Neuronal stem cell (in vitro differentiated cells): ENCODE data around the gene SGMS2.

Source experiments
- DNase-seq: peaks from one replicate; pipeline ENCODE4 v3.0.0-alpha.2; 2013; ENCODE audit warnings: low spot score
- H2AFZ ChIP-seq: one replicate; pipeline ENCODE4 v1.6.1; 2013; ENCODE audit warnings: mild to moderate bottlenecking, low read length, inconsistent platforms
- H2AK5ac ChIP-seq: 2 replicates; pipeline ENCODE4 v1.6.1; 2013; ENCODE audit warnings: low read depth, mild to moderate bottlenecking, inconsistent platforms, low read length, moderate library complexity, mixed read lengths
- H2BK120ac ChIP-seq: 2 replicates; pipeline ENCODE4 v1.6.1; 2013; ENCODE audit warnings: low read depth, mild to moderate bottlenecking, inconsistent platforms, low read length, moderate library complexity, mixed read lengths
- H2BK12ac ChIP-seq: one replicate; pipeline ENCODE4 v1.6.1; 2013; ENCODE audit warnings: low read length, inconsistent platforms
- H2BK15ac ChIP-seq: 2 replicates; pipeline ENCODE4 v1.6.1; 2013; ENCODE audit warnings: mild to moderate bottlenecking, low read length, inconsistent platforms, mixed read lengths
- H2BK5ac ChIP-seq: one replicate; pipeline ENCODE4 v1.6.1; 2013; ENCODE audit warnings: inconsistent platforms, mild to moderate bottlenecking, low read length, moderate library complexity
- H3K14ac ChIP-seq: one replicate; pipeline ENCODE4 v1.6.1; 2013; ENCODE audit warnings: low read length, inconsistent platforms
- H3K18ac ChIP-seq: 2 replicates; pipeline ENCODE4 v1.6.1; 2013; ENCODE audit warnings: low read length, inconsistent platforms
- H3K23ac ChIP-seq: 2 replicates; pipeline ENCODE4 v1.6.1; 2013; ENCODE audit warnings: low read depth, mild to moderate bottlenecking, mixed read lengths, low read length, inconsistent platforms; ENCODE audit not compliant: poor library complexity
- H3K27ac ChIP-seq: replicated peaks from 3 replicates; pipeline ENCODE4 v1.5.1; 2013; ENCODE audit warnings: low read length, inconsistent platforms
- H3K27me3 ChIP-seq, 3 experiments: 2 replicates each; pipeline ENCODE4 v1.6.1; 2013; ENCODE audit warnings: low read length in 3 of 3, mild to moderate bottlenecking in 2 of 3, inconsistent platforms in 1 of 3, low read depth in 1 of 3, mixed read lengths in 1 of 3, moderate library complexity in 1 of 3; ENCODE audit not compliant: control insufficient read depth in 3 of 3, insufficient read depth in 3 of 3
- H3K36me3 ChIP-seq, 2 donors: replicated peaks in 1 of 2; 2 replicates each; pipeline ENCODE4 v1.6.1; 2013; ENCODE audit warnings: low read length in 2 of 2; ENCODE audit not compliant: control insufficient read depth in 2 of 2, insufficient read depth in 2 of 2
- H3K4ac ChIP-seq: 2 replicates; pipeline ENCODE4 v1.6.1; 2013; ENCODE audit warnings: inconsistent platforms, mild to moderate bottlenecking, low read length, moderate library complexity
- H3K4me1 ChIP-seq, 2 donors: 1 replicate in 1 of 2; 2 replicates in 1 of 2; pipeline ENCODE4 v1.6.1; 2013; ENCODE audit warnings: low read length in 2 of 2, low read depth in 1 of 2; ENCODE audit not compliant: control insufficient read depth in 2 of 2, insufficient read depth in 1 of 2
- H3K4me2 ChIP-seq: one replicate; pipeline ENCODE4 v1.6.1; 2013; ENCODE audit warnings: mild to moderate bottlenecking, low read length, inconsistent platforms; ENCODE audit not compliant: insufficient read depth, poor library complexity, severe bottlenecking
- H3K4me3 ChIP-seq, 2 donors: 2 replicates each; pipeline ENCODE4 v1.5.1; 2013; ENCODE audit warnings: low read length in 2 of 2, mild to moderate bottlenecking in 2 of 2, inconsistent platforms in 1 of 2, moderate library complexity in 1 of 2
- H3K79me1 ChIP-seq: one replicate; pipeline ENCODE4 v1.6.1; 2013; ENCODE audit warnings: low read depth, mild to moderate bottlenecking, inconsistent platforms, low read length, moderate library complexity
- H3K9ac ChIP-seq: one replicate; pipeline ENCODE4 v1.6.1; 2013; ENCODE audit warnings: mild to moderate bottlenecking, low read depth, low read length, inconsistent platforms; ENCODE audit not compliant: poor library complexity
- H3K9me3 ChIP-seq, 2 donors: replicated peaks in 1 of 2; 2 replicates each; pipeline versions ENCODE3 to v1.6.1; 2013; ENCODE audit warnings: low read length in 2 of 2, mild to moderate bottlenecking in 2 of 2, inconsistent platforms in 1 of 2, low read depth in 1 of 2, mixed read lengths in 1 of 2, moderate library complexity in 1 of 2; ENCODE audit not compliant: control insufficient read depth in 2 of 2, insufficient read depth in 1 of 2
- H4K8ac ChIP-seq: one replicate; pipeline ENCODE4 v1.6.1; 2013; ENCODE audit warnings: low read depth, mild to moderate bottlenecking, inconsistent platforms, low read length, moderate library complexity
- H4K91ac ChIP-seq: one replicate; pipeline ENCODE4 v1.6.1; 2013; ENCODE audit warnings: low read length, low read depth, mild to moderate bottlenecking, inconsistent platforms; ENCODE audit not compliant: poor library complexity
- WGBS, 2 donors: extraction: QIAGEN DNeasy Blood & Tissue Kit; methylation state at CpG; one replicate each; pipeline ENCODE4 v1.1.7; 2013; ENCODE audit warnings: missing lambda C conversion rate in 2 of 2, mixed read lengths in 1 of 2; ENCODE audit not compliant: insufficient read length in 2 of 2, insufficient replicate concordance in 1 of 2; ENCODE audit errors: extremely low coverage in 2 of 2; 5-methylcytosine and 5-hydroxymethylcytosine counted together

SGMS2 gene

DNA sequence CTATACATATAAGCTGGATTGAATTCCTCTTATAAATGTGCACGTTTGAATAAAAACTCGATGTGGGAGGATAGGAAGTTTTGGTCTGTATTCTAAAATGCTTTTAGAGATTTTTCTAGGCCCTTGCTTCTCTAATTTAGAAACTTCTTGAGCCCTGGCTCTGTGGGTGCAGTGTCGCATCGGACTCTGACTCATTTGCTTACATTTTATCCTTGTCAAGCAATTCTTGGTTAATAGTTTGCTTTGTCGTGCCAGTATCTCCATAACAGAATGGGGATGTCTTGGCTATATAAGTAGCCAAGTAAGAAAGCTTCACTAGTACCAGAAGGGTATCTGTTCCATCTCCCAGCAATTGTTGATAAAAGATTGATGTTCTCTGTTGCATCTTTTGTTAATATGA, 10.7 kb downstream of the SGMS2 start:
- no peak overlapping the region for H2BK15ac ChIP-seq
- no peaks in the 10 kb centered on the region for H3K9me3 ChIP-seq
- no peak overlapping the region for H3K4ac ChIP-seq
- WGBS, 2 donors, result no CpG with 5 or more reads among the region's 5 CpGs
- H3K27me3 ChIP-seq, result no peaks in the 10 kb centered on the region
- no peak overlapping the region for H2AK5ac ChIP-seq
- H2BK12ac ChIP-seq, result no peak overlapping the region
- no peak overlapping the region for H4K8ac ChIP-seq
- H3K14ac ChIP-seq, result no peak overlapping the region
- H3K4me3 ChIP-seq, result no peak overlapping the region
- H2BK120ac ChIP-seq, result no peak overlapping the region
- no peak overlapping the region for H3K23ac ChIP-seq
- H3K79me1 ChIP-seq, result no peaks in the 10 kb centered on the region
- H3K4me1 ChIP-seq, result no peaks in the 10 kb centered on the region
- no peak overlapping the region for H2BK5ac ChIP-seq
- no peak overlapping the region for H4K91ac ChIP-seq
- no peak overlapping the region for H3K4me2 ChIP-seq
- H3K27ac ChIP-seq, result no peak overlapping the region
- no peak overlapping the region for H3K9ac ChIP-seq
- H3K36me3 ChIP-seq, result no peaks in the 10 kb centered on the region
- DNase-seq, result no peak
- no peak overlapping the region for H2AFZ ChIP-seq
- no peak overlapping the region for H3K18ac ChIP-seq

GRCh38 chr4:107837317-107837716, 12.6 kb downstream of the SGMS2 start:
- no peak overlapping the region for H2BK15ac ChIP-seq
- no peak overlapping the region for H3K23ac ChIP-seq
- no peaks in the 10 kb centered on the region for H3K4me1 ChIP-seq
- H3K27ac ChIP-seq, result no peak overlapping the region
- no peak overlapping the region for H4K91ac ChIP-seq
- H2BK120ac ChIP-seq, result no peak overlapping the region
- no peak overlapping the region for H3K4me2 ChIP-seq
- H3K4ac ChIP-seq, result no peak overlapping the region
- no CpG with 5 or more reads among the region's 4 CpGs for WGBS, 2 donors
- no peak overlapping the region for H2AK5ac ChIP-seq
- no peak overlapping the region for H3K18ac ChIP-seq
- H2BK12ac ChIP-seq, result no peak overlapping the region
- peak overlapping the region; percentile 50 for H3K9ac ChIP-seq
- no peaks in the 10 kb centered on the region for H3K79me1 ChIP-seq
- no peaks in the 10 kb centered on the region for H3K27me3 ChIP-seq
- H2AFZ ChIP-seq, result no peak overlapping the region
- DNase-seq, result no peak
- H4K8ac ChIP-seq, result no peak overlapping the region
- no peak overlapping the region for H2BK5ac ChIP-seq
- H3K4me3 ChIP-seq, result no peak overlapping the region
- no peak overlapping the region for H3K14ac ChIP-seq
- H3K9me3 ChIP-seq, result no peaks in the 10 kb centered on the region
- H3K36me3 ChIP-seq, result no peaks in the 10 kb centered on the region

DNA sequence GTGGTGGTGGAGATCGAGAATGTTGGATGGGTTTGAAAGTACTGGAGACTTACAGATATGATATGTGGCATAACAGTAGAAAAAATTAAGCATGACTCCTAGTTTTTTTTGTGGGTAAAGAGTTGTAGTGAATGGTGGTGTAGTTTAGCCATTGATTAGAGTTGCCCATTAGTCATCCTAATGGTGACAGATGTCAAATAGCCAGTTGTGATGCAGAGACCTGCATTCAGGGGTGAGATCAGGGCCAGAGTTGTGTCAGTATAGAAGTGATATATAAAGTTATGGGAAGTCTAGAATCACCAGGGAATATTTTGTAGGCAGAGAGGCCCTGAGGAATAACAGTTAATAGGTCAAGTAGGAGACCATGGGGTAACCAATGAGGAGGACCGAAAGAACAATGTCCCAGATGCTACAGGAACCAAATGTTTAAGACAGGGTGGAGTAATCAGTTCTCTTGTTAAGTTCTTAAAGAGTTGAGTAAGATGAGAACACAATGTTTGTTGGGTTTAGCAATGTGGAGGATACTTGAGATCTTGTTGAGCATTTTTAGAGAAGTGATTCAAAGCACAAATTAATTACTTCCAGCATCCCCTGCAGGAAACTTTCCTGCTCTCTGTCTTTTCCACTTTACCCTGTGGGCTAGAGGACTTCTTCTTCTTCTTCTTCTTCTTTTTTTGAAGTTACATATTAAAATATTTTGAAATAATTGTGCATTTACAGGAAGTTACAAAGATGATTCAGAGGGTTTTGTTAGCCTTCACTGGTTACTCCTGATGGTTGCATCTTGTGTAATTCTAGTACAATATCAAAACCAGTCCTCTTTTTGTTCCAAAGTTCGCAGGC, 13.3 kb downstream of the SGMS2 start:
- Histone ChIP-seq H3K4ac (no peak overlapping the region), H2BK12ac (no peak overlapping the region), H4K8ac (no peak overlapping the region), H3K18ac (no peak overlapping the region), H3K4me1 (no peaks in the 10 kb centered on the region), H2BK15ac (no peak overlapping the region), H3K9ac (no peak overlapping the region), H2BK5ac (no peak overlapping the region), H3K23ac (no peak overlapping the region), H3K27ac (no peak overlapping the region), H3K4me3 (no peak overlapping the region), H2AFZ (no peak overlapping the region), H3K4me2 (no peak overlapping the region), H2AK5ac (no peak overlapping the region), H4K91ac (no peak overlapping the region), H3K79me1 (no peaks in the 10 kb centered on the region), H2BK120ac (no peak overlapping the region), H3K14ac (no peak overlapping the region), H3K36me3 (no peaks in the 10 kb centered on the region), H3K9me3 (no peaks in the 10 kb centered on the region), H3K27me3 (no peaks in the 10 kb centered on the region)
- DNase-seq, result no peak
- 100% methylated on average over 1 of the region's 3 CpGs for WGBS, 2 donors

- H3K27ac ChIP-seq, result no peak overlapping the region
- no peak overlapping the region for H3K4ac ChIP-seq
- H3K4me3 ChIP-seq, result no peak overlapping the region
- no peaks in the 10 kb centered on the region for H3K9me3 ChIP-seq
- no peak overlapping the region for H2BK12ac ChIP-seq
- no peak overlapping the region for H2AFZ ChIP-seq
- H2BK5ac ChIP-seq, result no peak overlapping the region
- H3K36me3 ChIP-seq, result no peaks in the 10 kb centered on the region
- no peak overlapping the region for H2AK5ac ChIP-seq
- no peak overlapping the region for H2BK15ac ChIP-seq
- no peak overlapping the region for H2BK120ac ChIP-seq
- H3K4me2 ChIP-seq, result no peak overlapping the region
- H3K18ac ChIP-seq, result no peak overlapping the region
- H3K79me1 ChIP-seq, result no peaks in the 10 kb centered on the region
- WGBS, 2 donors, result no CpG with 5 or more reads among the region's 1 CpG
- no peak for DNase-seq
- H3K14ac ChIP-seq, result no peak overlapping the region
- H3K27me3 ChIP-seq, result no peaks in the 10 kb centered on the region
- no peaks in the 10 kb centered on the region for H3K4me1 ChIP-seq
- H4K91ac ChIP-seq, result no peak overlapping the region
- H3K23ac ChIP-seq, result no peak overlapping the region
- H4K8ac ChIP-seq, result no peak overlapping the region
- H3K9ac ChIP-seq, result no peak overlapping the region
Measured at GRCh38 chr4:107838861-107839565, 14.3 kb downstream of the SGMS2 start.
